GM12892 (cell line): Measurements from ENCODE around the gene RSPO4.

Experiments used
- DNase-seq: peaks from one replicate; pipeline ENCODE4 v3.0.0; 2011; ENCODE audit not compliant: insufficient read length
- FAIRE-seq: peaks from 2 replicates; lab custom pipeline; 2011; peaks lifted over from hg19 to GRCh38; lab: Jason Lieb, UNC
- POLR2A ChIP-seq: IDR thresholded peaks from 2 replicates; pipeline ENCODE4 v1.6.1; 2011; ENCODE audit warnings: low read depth, low read length, control low read depth
- POLR2AphosphoS5 ChIP-seq: IDR thresholded peaks from 2 replicates; pipeline ENCODE4 v1.6.1; 2011; ENCODE audit warnings: low read depth, low read length, control low read depth
- TAF1 ChIP-seq: IDR thresholded peaks from 2 replicates; pipeline ENCODE4 v1.6.1; 2011; ENCODE audit warnings: low read depth, mild to moderate bottlenecking, control low read depth, low read length, borderline replicate concordance

RSPO4 gene

DNA sequence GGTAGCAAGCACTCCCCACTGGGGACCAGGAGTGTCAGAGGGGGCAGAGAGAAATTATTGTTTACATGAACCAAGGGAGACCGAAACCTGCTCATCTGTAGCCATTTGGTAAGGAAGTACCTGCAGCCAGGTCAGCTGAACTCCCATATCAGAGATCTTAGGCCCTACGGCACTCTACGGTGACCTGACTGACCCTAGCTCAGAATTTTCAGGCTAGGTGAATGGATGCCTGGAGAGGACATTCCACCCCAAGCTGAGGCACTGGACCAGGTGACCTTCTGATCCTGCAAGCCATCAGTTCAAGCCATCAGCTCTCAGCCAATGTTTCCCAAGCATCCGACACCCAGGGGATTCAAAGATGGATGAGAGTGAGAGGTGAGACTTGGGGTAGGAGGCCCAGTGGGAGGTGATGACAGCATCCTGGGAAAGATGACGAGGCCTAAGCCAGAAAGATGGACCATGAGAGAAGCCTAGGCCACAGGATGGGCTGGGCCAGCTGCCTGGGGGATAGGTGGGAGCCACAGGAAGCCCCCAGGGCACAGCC, 88.7 kb downstream of the RSPO4 start:
- DNase-seq (no peak), FAIRE-seq (no peak)
- TF ChIP-seq POLR2AphosphoS5 (no peak), TAF1 (no peak), POLR2A (no peak)

DNA sequence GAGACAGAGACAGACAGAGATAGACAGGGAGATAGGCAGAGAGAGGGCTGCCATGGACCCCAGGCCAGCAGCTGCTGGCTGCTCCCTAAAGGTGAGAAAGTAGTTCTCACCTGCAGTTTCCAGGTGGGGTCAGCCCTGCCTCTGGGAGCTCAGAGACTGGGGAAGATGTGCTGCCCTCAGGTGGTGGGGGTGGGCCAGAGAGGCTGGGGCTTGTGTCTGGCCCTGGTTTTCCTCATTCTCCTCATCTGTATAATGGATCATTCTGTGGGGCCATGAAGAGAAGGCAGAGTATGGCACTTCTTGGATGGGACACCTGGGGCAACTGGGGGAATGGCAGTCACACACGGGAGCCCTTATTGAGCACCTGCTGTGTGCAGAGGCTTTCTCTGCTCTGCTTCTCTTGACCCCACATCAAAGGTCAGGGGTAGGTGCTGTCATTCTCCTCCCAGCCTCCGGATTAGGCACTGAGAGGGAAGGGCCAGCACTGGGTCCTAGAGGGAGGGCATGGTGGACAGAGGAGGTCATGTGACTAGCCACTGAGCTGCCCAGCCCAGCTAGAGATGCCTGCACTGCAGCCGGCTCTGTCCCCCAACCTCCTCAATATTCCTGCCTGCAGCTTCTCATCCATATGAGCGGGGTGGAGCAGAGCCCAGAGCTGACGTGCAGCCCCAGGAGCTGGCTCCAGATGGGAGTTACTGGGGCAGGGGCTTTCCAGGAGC, 90.1 kb downstream of the RSPO4 start:
- DNase-seq (no peak), FAIRE-seq (no peak)

DNA sequence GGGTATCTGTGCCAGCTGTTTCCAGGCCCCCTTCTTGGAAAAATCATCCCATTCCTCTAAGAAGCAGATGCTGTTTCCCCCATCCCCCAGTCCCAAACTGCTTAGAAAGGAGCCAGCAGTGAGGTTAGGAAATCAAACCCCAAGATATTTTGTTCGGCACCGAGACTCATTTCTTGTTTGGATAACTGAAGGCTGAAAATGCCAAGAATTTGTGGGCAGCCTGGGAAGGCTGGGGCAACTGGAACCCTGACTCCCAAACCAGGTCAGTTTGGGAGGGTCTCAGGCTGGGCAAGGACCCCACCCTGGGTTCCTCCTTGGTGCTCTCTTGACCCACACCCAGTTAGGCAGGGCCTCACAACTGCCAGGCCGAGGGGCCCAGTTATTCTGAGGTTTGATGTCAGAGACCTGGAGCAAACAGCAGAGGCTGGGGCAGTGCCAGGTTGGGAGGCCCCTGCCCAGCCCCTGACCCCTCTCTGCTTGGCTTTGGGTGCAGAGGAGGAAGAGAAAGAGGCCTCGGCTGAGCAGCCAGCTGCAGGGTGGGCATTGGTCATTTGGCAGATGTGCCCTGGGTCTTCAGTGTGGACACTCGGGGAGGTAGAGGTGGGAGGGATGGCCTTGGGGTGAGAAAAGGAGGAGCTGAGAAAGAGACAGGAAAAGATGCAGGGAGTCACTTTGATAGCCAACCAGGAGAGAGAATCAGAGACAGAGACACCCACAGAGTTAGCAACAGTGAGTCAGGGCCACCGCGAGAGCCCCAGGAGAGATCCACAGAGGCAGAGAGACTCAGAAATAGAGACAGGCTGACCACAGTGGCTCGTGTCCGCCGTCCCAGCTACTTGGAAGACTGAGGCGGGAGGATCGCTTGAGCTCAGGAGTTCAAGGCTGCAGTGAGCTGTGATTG, 91.0 kb downstream of the RSPO4 start:
- FAIRE-seq (no peak), DNase-seq (no peak)
- no peak for TF ChIP-seq TAF1
- TF ChIP-seq POLR2A: no peak
- no peak for TF ChIP-seq POLR2AphosphoS5

More for the DNA sequence above, 90.1 kb downstream of the RSPO4 start:
- TF ChIP-seq POLR2AphosphoS5: no peak
- TF ChIP-seq POLR2A: no peak
- no peak for TF ChIP-seq TAF1

DNA sequence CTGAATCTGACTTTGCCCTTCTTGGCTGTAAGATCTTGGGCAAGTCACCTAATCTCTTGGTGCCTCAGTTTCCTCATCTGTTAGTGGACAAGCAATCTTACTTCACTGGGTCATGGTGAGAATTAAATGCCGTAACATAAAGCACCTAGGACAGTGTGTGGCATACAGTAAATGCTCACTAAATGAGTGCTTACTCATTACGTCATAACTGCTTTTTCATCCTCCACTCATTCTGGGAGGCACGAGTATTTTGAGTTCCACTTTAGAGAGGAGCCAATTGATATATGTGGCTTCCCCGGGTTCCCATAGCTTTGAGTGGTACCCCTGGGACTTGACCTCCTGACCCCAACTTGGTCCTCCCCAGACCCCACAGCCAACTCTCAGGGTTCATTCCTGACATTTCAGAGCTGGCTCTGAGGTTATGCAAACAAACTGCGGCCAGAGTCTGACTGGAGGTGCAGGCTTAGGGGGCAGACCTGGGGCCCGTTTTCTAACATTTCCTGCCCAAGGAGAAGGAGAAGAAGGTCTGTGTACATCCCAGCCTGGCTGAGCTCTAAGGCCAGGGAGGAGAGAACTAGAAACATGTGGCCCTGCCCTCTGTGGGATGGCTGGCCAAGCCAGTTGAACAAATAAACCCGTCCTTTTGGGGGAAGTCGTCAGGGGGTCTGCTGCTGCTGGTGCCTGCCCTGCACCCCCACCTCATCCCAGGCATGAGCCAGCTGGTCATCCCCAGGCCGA, 91.8 kb downstream of the RSPO4 start:
- TF ChIP-seq POLR2AphosphoS5 (no peak), POLR2A (no peak), TAF1 (no peak)
- DNase-seq (no peak), FAIRE-seq (no peak)

DNA sequence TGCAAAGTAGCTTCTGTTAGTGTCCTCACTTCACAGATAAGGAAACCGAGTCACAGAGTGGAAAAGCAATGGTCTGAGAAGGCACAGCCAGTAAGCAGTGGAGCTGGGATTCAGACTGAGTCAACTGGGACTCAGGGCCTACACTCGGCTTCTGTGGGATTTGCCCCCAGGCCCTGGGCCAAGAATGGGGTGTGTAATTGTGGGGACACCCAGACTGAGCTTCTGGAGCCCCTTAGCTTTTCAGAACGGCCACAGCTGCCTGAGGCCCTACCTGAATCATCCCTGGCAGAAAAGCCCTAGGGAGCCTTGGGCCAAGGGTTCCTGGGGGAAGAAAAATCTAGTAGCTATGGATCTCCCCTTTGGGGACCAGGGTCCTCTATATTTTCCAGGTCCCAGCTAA, 92.5 kb downstream of the RSPO4 start:
- no peak for FAIRE-seq
- DNase-seq: no peak
- TF ChIP-seq POLR2AphosphoS5 (no peak), POLR2A (no peak), TAF1 (no peak)
